Measurements from ENCODE around the gene SDC3. TPM values are rescaled to one million over a fixed set of nuclear protein-coding genes. Genes with fewer than 3 reads are reported as not detected.

The SDC3 gene
- total and polyA plus RNA-seq, 2 of the 8 experiments (the other 6 are each of a cell fraction or from before 2014, with no cell fraction given): 7.0 to 27.0 TPM

DNA sequence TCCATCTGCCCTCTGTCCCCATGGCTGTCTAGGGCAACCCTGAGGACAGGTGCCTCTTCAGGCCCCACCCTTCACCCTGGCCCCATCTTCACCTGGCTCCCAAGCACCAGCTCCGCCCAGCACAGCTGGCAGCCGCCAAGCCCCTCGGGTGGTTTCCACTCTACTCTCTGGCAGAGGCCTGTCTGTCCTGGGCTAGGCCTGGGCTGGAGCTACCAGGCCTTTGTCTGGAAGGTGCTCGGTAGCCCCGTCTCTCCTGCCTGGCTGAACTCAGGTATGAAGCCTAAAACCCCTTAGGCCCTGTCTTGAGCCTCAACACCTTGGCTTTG, 17.4 kb downstream of the SDC3 start (continued):
- TF ChIP-seq EGR1 (IDR thresholded peaks at IDR 0.05; ENCODE audit: borderline replicate concordance, low read depth, low read length): no peak
- TF ChIP-seq BRCA1 (IDR thresholded peaks at IDR 0.05; ENCODE audit: low read depth, low read length): no peak
- TF ChIP-seq SUZ12 (IDR thresholded peaks at IDR 0.05; ENCODE audit: low read length): no peak
- no peak for TF ChIP-seq HDAC2 (IDR thresholded peaks at IDR 0.05; ENCODE audit: borderline replicate concordance in 1 of 2, low read depth in 2 of 2, low read length in 2 of 2)
- no peak for TF ChIP-seq RAD21 (IDR thresholded peaks at IDR 0.05 in 1 of 2, conservative IDR thresholded peaks at IDR 0.05 in 1 of 2; ENCODE audit: low read depth in 2 of 2, low read length in 2 of 2)
- TF ChIP-seq SIRT6 (IDR thresholded peaks at IDR 0.05; ENCODE audit: low read length): no peak
